HEK293 (cell line): ENCODE results near the gene IL23A.

ENCODE experiments used
- CTCF ChIA-PET: fragments of 350-600 bp; formaldehyde crosslinking; extraction: SDS; loops from one replicate; lab custom pipeline; 2021; ENCODE audit warnings: antibody characterized with exemption; lab: Yijun Ruan, JAX
- POLR2A ChIA-PET: fragments of 300-600 bp; formaldehyde crosslinking; extraction: SDS; loops from one replicate; lab custom pipeline; 2020; ENCODE audit warnings: antibody characterized with exemption, inconsistent platforms; lab: Yijun Ruan, JAX
- H3K27ac ChIP-seq: fragments of 200-500 bp; sonication (Bioruptor generic); 2 replicates; pipeline ENCODE4 v1.5.1; 2014; ENCODE audit warnings: low read depth, low read length, control low read depth, inconsistent platforms; ENCODE audit errors: extremely low read depth
- H3K36me3 ChIP-seq, 2 experiments: fragments of 200-500 bp in 1 of 2; sonication (Bioruptor generic) in 1 of 2; 1 replicate in 1 of 2; 2 replicates in 1 of 2; pipeline ENCODE4 v1.5.1; 2014 to 2017; ENCODE audit warnings: inconsistent platforms in 2 of 2, low read length in 2 of 2; ENCODE audit not compliant: control insufficient read depth in 2 of 2, insufficient read depth in 1 of 2
- H3K4me1 ChIP-seq: fragments of 200-500 bp; sonication (Bioruptor generic); 2 replicates; pipeline ENCODE4 v1.5.1; 2014; ENCODE audit warnings: mild to moderate bottlenecking, low read length, inconsistent platforms; ENCODE audit not compliant: control insufficient read depth, insufficient read depth
- H3K4me3 ChIP-seq: 2 replicates; pipeline ENCODE4 v1.5.1; 2011; ENCODE audit warnings: low read depth, mild to moderate bottlenecking, control low read depth, low read length, moderate library complexity
- H3K9me3 ChIP-seq: fragments of 200-500 bp; sonication (Bioruptor generic); 2 replicates; pipeline ENCODE4 v1.5.1; 2014; ENCODE audit warnings: low read depth, low read length, inconsistent platforms; ENCODE audit not compliant: control insufficient read depth, insufficient read depth
- EGR2 ChIP-seq: fragments of 450-650 bp; formaldehyde crosslinking; IDR thresholded peaks from 2 replicates; pipeline ENCODE4 v1.5.1; 2016; ENCODE audit warnings: low read depth, missing biosample characterization, missing genetic modification characterization
- FEZF1 ChIP-seq: fragments of 450-650 bp; formaldehyde crosslinking; IDR thresholded peaks from 2 replicates; pipeline ENCODE4 v1.5.1; 2016; ENCODE audit warnings: missing biosample characterization, missing genetic modification characterization
- HOXA7 ChIP-seq: sonication (generic); formaldehyde crosslinking; IDR thresholded peaks from 2 replicates; pipeline ENCODE4 v1.8.1; 2022; ENCODE audit warnings: missing genetic modification reagents, borderline replicate concordance
- KLF7 ChIP-seq: fragments of 450-650 bp; formaldehyde crosslinking; IDR thresholded peaks from 2 replicates; pipeline ENCODE4 v1.5.1; 2016; ENCODE audit warnings: missing biosample characterization, missing genetic modification characterization, borderline replicate concordance
- PBX3 ChIP-seq: sonication (generic); formaldehyde crosslinking; IDR thresholded peaks from 2 replicates; pipeline ENCODE4 v1.8.1; 2022; ENCODE audit warnings: mild to moderate bottlenecking, moderate library complexity, missing genetic modification reagents
- SCRT2 ChIP-seq: fragments of 450-650 bp; formaldehyde crosslinking; IDR thresholded peaks from 2 replicates; pipeline ENCODE4 v1.5.1; 2016; ENCODE audit warnings: missing biosample characterization, missing genetic modification characterization
- YY2 ChIP-seq: fragments of 450-650 bp; formaldehyde crosslinking; IDR thresholded peaks from 2 replicates; pipeline ENCODE4 v1.5.1; 2016; ENCODE audit warnings: missing biosample characterization, missing genetic modification characterization
- ZBTB17 ChIP-seq: fragments of 450-650 bp; formaldehyde crosslinking; IDR thresholded peaks from 2 replicates; pipeline ENCODE4 v1.5.1; 2016; ENCODE audit warnings: missing biosample characterization, missing genetic modification characterization
- ZBTB21 ChIP-seq: fragments of 450-650 bp; formaldehyde crosslinking; IDR thresholded peaks from 2 replicates; pipeline ENCODE4 v1.5.1; 2017; ENCODE audit warnings: missing biosample characterization, missing genetic modification characterization
- ZNF114 ChIP-seq: fragments of 450-650 bp; formaldehyde crosslinking; IDR thresholded peaks from 2 replicates; pipeline ENCODE4 v1.5.0; 2017; ENCODE audit warnings: missing biosample characterization, missing genetic modification characterization
- ZNF26 ChIP-seq: fragments of 450-650 bp; formaldehyde crosslinking; IDR thresholded peaks from 2 replicates; pipeline ENCODE4 v1.5.1; 2016; ENCODE audit warnings: missing biosample characterization, missing genetic modification characterization
- ZNF391 ChIP-seq: fragments of 450-650 bp; formaldehyde crosslinking; IDR thresholded peaks from 2 replicates; pipeline ENCODE4 v1.5.1; 2016; ENCODE audit warnings: low read depth, missing biosample characterization, missing genetic modification characterization, borderline replicate concordance
- ZNF513 ChIP-seq: fragments of 450-650 bp; IDR thresholded peaks from 2 replicates; pipeline ENCODE4 v1.5.1; 2018; ENCODE audit warnings: missing biosample characterization, missing genetic modification characterization
- ZNF518A ChIP-seq: fragments of 450-650 bp; formaldehyde crosslinking; conservative IDR thresholded peaks from 2 replicates; pipeline ENCODE4 v1.5.1; 2016; ENCODE audit warnings: low read depth, missing biosample characterization, missing genetic modification characterization
- ZSCAN23 ChIP-seq: fragments of 450-650 bp; formaldehyde crosslinking; IDR thresholded peaks from 2 replicates; pipeline ENCODE4 v1.5.1; 2016; ENCODE audit warnings: missing biosample characterization, missing genetic modification characterization
- TF ChIP-seq, protein P1 (sequence below): fragments of 450-650 bp; formaldehyde crosslinking; IDR thresholded peaks from 2 replicates; pipeline ENCODE4 v1.5.1; 2016; ENCODE audit warnings: missing biosample characterization, missing genetic modification characterization
- TF ChIP-seq, protein P2 (sequence below): fragments of 450-650 bp; formaldehyde crosslinking; IDR thresholded peaks from 2 replicates; pipeline ENCODE4 v1.5.1; 2016; ENCODE audit warnings: missing biosample characterization, missing genetic modification characterization

Gene IL23A

DNA sequence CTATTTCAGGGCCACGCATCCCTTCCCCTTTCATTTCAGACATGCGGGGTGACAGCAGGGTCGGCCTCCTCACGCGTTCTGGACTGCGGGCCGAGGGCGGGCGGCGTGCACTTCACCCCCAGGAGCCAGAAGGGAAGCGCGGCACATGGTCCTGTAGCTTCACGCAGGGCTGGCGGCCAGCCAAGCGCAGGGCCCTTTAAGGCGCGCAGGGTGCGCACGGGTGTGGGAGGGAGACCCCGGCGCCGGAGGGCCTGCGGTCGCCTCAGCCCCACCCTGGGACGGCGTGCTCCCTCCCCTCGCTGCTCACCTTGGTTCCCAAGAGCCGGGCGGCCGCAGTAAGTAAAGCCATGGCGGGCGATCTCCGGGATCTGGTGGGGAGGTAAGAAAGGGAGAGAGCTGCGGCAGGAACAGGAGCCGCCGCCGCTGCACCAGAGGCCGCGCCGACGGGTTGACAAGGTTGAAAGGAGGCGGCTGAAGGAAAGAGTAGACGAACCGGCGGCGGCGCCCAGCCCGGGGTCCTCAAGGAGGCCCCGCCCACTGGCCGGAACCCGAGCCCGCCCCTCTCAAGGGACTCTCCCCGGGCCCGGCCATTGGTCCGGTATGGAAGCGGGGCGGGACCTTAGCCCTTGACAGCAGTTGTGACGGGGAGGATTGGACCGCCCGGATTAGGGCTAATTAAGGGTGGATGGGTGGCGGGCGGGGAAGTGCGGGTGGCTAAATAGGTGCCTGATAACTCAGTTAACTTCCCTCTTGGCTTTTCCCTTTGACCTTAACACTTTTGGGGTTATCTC lies 38.6 kb upstream of the IL23A start, which contains the start of gene CS (continued):
- no peak for TF ChIP-seq HOXA7
- peak; percentile 84 for TF ChIP-seq KLF7 (tag by site-specific recombination)
- TF ChIP-seq ZSCAN23 (tag by site-specific recombination) = no peak
- no peak for TF ChIP-seq ZNF513 (tag by site-specific recombination)
- peak; percentile 70 for TF ChIP-seq FEZF1 (tag by site-specific recombination)
- TF ChIP-seq PBX3 = no peak

- H3K9me3 ChIP-seq = no peaks in the 10 kb centered on the region
- POLR2A ChIA-PET = interaction anchor here (1.2 to 2.8 kb wide), 3 partner anchors 10 to 183 kb away, joined by 5 to 7 read pairs (median 6); partner anchors contain the start of gene ZC3H10
- peak overlapping the region; percentile 73 for H3K27ac ChIP-seq
- CTCF ChIA-PET = interaction anchor here (0.5 to 1.0 kb wide), 5 partner anchors 43 to 221 kb away, joined by 3 to 4 read pairs (median 3); partner anchors contain the start of genes ANKRD52 and RBMS2
- H3K36me3 ChIP-seq = peaks cover 19 to 53% of the 10 kb centered on the region in 2 experiments; a peak in 2 of 3 replicates
- peaks cover 4% of the 10 kb centered on the region; the same call in 1 of the 2 replicates for H3K4me1 ChIP-seq
- peak overlapping the region; percentile 38 for H3K4me3 ChIP-seq
- TF ChIP-seq YY2 (tag by site-specific recombination) (peak; percentile 67; the same call in 1 of the 2 replicates), ZBTB21 (tag by site-specific recombination) (peak; percentile 48; the same call in 1 of the 2 replicates), ZNF114 (tag by site-specific recombination) (no peak), ZNF518A (peak; percentile 45; the same call in 1 of the 2 replicates), SCRT2 (peak; percentile 67; the same call in 1 of the 2 replicates), ZNF26 (no peak), EGR2 (tag by site-specific recombination) (no peak), ZNF391 (tag by site-specific recombination) (peak; percentile 43; the same call in 1 of the 2 replicates), ZBTB17 (tag by site-specific recombination) (peak; percentile 91)
- TF ChIP-seq, protein P1, sequence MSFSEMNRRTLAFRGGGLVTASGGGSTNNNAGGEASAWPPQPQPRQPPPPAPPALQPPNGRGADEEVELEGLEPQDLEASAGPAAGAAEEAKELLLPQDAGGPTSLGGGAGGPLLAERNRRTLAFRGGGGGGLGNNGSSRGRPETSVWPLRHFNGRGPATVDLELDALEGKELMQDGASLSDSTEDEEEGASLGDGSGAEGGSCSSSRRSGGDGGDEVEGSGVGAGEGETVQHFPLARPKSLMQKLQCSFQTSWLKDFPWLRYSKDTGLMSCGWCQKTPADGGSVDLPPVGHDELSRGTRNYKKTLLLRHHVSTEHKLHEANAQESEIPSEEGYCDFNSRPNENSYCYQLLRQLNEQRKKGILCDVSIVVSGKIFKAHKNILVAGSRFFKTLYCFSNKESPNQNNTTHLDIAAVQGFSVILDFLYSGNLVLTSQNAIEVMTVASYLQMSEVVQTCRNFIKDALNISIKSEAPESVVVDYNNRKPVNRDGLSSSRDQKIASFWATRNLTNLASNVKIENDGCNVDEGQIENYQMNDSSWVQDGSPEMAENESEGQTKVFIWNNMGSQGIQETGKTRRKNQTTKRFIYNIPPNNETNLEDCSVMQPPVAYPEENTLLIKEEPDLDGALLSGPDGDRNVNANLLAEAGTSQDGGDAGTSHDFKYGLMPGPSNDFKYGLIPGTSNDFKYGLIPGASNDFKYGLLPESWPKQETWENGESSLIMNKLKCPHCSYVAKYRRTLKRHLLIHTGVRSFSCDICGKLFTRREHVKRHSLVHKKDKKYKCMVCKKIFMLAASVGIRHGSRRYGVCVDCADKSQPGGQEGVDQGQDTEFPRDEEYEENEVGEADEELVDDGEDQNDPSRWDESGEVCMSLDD (tag by site-specific recombination) = peak; percentile 18; the same call in 1 of the 2 replicates
- TF ChIP-seq, protein P2, sequence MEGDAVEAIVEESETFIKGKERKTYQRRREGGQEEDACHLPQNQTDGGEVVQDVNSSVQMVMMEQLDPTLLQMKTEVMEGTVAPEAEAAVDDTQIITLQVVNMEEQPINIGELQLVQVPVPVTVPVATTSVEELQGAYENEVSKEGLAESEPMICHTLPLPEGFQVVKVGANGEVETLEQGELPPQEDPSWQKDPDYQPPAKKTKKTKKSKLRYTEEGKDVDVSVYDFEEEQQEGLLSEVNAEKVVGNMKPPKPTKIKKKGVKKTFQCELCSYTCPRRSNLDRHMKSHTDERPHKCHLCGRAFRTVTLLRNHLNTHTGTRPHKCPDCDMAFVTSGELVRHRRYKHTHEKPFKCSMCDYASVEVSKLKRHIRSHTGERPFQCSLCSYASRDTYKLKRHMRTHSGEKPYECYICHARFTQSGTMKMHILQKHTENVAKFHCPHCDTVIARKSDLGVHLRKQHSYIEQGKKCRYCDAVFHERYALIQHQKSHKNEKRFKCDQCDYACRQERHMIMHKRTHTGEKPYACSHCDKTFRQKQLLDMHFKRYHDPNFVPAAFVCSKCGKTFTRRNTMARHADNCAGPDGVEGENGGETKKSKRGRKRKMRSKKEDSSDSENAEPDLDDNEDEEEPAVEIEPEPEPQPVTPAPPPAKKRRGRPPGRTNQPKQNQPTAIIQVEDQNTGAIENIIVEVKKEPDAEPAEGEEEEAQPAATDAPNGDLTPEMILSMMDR (tag by site-specific recombination) = 0 out of 2 replicates have a peak, but pooled peaks have one; percentile 14
These were observed 37.8 kb upstream of the IL23A start for GRCh38 chr12:56300644-56301464.
